GM18508 (cell line): ENCODE results near the gene JDP2.
"Not testable (repeated sequence)": the region's sequence is repeated elsewhere in the genome, so short reads cannot be mapped to it uniquely, and the experiment has no call there.

Experiments
- ATAC-seq: cut with Tn5 transposase; IDR thresholded peaks from one replicate; pipeline ENCODE4 v1.9.1; 2021; ENCODE audit warnings: moderate number of reproducible peaks; ENCODE audit not compliant: insufficient read depth, unreplicated experiment

JDP2 gene, protein sequence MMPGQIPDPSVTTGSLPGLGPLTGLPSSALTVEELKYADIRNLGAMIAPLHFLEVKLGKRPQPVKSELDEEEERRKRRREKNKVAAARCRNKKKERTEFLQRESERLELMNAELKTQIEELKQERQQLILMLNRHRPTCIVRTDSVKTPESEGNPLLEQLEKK

GRCh38 chr14:75427482-75428229 is at the start of gene JDP2:
TSS of gene JDP2 (plus strand) at chr14:75428022. CDS start at chr14:75437921, 9,899 bp downstream.
- no peak for ATAC-seq

DNA sequence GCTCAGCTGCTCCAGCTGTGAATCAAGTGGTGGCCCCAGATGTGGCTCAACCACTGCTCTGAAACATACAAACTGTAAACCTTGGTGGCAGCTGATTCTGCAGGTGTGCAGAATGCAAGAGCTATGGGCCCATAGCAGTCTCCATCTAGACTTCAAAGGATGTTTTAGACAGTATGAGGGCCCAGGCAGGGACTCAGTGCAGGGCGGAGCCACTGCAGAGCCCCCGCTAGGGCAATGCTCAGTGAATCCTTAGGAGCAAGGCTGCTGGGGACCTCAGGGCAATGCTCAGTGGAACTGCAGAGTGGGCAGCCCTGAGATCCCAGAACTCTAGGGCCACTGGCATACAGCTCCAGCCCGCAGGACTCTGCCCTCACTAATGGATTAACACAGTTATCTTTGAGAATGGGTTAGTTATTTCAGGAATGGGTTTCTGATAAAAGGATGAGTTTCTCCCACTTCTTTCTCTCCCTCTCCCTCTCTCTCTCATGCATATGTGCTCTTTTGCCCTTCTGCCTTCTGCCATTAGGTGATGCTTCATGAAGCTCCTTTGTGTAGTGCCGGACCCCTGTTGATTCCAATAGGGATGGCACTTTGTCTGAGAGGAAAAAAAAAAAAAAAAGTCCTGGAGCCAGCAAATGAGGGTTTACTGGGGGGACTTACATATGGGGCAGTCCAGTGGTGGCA is 48.4 kb upstream of the JDP2 start:
- ATAC-seq: no peak

- ATAC-seq: no peak
Observed at GRCh38 chr14:75379930-75380270, 47.9 kb upstream of the JDP2 start.

DNA sequence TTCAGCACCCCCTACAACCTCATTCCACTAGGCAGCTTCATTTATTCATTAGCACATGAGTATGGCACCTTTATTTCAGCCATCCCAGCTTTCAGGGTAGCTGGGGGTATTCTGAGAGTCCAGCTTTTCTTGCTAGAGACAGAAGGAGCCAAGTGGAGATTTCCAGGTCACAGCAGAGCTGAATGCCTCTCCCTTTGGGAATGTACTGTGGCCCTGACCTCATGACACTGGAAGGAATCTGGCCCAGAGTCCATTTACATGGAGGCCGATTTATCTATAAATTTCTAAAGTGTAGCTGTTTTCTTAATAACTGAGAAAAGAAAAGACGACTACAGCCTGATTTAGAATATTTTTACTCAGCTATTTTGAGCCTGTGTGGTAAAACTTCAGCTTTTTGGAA is 47.2 kb upstream of the JDP2 start:
- ATAC-seq: no peak

DNA sequence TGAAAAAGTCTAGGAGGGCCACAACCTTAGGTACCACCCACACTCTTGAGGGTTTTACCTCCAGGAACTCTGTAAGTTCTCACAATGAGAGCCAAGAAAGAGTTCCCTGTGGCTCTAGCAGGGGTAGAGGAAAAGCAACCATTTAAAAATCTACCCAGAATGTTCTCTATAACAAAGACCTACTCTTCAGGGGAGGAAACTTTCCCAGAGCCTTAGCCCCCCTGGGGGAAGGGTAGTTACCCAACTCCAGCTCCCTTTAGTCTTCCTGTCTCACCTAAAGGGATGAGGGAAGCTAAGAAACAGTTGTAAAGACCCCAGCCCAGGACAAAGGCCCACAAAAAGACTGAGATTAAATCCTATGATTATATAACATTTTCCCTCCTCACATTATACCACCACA is 46.2 kb upstream of the JDP2 start:
- ATAC-seq: no peak

DNA sequence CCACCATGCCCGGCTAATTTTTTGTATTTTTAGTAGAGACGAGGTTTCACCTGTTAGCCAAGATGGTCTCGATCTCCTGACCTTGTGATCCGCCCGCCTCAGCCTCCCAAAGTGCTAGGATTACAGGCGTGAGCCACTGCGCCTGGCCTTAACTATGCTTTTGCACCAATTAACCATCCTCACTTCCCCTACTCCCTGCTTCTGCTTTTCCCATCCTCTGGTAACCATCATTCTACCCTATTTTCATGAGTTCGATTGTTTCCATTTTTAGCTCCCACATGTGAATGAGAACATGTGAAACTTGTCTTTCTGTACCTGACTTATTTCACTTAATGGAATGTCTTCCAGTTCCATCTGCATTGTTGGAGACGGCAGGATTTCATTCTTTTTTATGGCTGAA is 44.6 kb upstream of the JDP2 start:
- not testable (repeated sequence) for ATAC-seq

DNA sequence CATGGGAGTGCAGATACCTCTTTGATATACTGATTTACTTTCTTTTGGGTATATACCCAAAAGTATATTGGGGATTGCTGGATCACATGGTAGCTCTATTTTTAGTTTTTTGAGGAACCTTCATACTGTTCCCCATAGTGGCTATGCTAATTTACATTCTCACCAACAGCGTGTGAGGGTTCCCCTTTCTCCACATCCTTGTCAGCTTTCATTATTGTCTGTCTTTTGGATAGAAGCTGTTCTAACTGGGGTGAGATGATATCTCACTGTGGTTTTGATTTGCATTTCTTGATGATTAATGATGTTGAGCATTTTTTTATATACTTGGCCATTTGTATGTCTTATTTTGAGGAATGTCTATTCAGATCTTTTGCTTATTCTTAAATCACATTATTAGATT is 44.1 kb upstream of the JDP2 start:
- ATAC-seq: no peak

DNA sequence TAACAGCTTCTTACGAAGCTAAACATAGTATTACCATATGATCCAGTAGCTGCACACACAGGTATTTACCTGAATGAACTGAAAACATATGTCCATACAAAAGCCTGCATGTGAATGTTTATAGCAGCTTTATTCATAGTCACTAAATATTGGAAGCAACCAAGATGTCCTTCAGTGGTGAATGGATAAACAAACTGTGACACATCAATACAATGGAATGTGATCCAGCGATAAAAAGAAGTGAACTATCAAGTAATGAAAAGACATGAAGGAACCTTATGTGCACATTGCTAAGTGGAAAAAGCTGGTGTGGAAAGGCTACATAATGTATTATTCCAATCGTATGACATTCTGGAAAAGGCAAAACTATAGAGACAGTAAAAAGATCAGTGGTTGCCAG is 38.1 kb upstream of the JDP2 start:
- ATAC-seq: no peak

GRCh38 chr14:75390183-75390582 is 37.6 kb upstream of the JDP2 start:
- no peak for ATAC-seq

DNA sequence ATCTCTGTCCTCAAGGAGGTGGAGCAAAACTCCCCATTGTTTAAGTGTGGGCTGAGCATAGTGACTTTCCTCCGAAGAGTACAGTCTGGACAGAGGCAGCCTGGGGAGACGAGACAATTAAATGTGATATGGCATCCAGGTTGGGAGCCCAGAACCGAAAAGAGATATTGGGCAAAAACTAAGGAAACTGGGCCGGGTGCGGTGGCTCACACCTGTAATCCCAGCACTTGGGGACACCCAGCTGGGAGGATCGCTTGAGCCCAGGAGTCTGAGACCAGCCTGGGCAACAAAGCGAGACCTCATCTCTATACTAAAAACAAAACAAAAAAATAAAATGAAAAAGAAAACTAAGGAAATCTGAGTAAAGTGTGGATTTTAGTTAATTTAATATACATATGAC is 35.9 kb upstream of the JDP2 start:
- ATAC-seq: no peak

DNA sequence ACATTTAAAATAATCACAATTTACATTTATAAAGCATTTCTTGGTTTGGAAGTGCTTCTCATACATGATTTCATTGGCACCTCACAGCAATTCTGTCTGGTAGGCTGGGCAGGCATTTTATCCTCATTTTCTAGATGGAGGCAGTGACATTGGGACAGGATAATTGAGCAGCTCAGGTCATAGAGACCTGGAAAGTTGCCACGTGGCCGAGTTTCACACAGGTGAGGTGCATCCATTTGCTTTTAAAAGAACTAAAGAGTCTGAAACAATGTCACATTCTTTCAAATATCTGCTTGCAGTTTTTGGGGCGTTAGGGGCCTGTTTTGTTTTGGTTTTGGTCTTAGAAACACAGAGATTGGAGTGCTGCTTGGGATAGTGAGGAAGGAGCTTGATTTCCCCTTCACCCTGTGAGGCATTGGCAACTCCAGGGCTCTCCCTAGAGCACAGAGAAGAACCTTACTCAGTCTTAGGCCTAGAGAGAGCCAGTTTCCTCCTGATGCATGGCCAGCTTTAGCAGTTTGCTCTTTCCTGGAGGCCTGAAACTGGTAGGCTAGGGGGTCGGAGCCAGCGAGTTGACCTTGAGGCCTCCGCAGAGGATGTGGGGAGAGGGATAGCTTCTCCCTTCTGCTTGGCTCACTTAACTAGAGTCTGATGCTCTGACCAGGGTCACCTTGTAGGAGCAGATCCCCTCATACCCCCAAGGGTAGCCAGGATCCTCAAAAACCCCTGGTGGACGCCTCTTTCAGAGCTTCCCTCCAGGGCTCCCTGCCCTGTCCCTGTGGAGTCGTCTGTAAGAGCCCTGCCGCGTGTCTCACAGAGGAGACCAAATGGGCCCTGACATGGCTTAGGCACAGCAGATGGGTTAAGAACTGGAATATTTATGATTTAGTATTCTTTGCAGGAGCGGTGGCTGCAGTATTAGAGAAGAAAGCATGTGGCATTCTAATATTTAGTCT is 34.9 kb upstream of the JDP2 start:
- ATAC-seq: no peak

DNA sequence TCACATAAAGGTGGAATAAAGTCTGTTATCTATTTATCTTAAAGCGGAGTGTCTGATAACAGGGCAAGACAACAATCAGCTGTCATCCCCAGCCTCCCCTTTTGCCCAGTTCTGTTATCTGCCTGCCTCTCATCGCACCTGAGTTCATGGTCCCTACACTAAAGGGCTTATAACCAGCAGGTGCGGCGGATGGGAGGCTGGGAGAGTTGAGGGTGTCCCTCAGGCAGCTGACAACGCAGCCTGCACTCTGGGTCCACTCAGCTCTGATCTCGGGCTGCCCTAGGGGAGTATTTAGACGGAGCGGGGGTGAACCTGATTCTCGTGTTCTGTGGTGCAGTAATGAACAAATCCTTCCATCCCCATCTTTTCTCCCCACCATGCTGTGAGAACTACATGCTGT is 34.0 kb upstream of the JDP2 start:
- no peak for ATAC-seq

GRCh38 chr14:75395862-75396261 is 32.0 kb upstream of the JDP2 start:
- ATAC-seq: no peak

GRCh38 chr14:75399321-75399720 is 28.5 kb upstream of the JDP2 start:
- ATAC-seq: no peak

- no peak for ATAC-seq
Observed at GRCh38 chr14:75399843-75400775, 27.7 kb upstream of the JDP2 start.

GRCh38 chr14:75401361-75401760 is 26.5 kb upstream of the JDP2 start:
- ATAC-seq: no peak

DNA sequence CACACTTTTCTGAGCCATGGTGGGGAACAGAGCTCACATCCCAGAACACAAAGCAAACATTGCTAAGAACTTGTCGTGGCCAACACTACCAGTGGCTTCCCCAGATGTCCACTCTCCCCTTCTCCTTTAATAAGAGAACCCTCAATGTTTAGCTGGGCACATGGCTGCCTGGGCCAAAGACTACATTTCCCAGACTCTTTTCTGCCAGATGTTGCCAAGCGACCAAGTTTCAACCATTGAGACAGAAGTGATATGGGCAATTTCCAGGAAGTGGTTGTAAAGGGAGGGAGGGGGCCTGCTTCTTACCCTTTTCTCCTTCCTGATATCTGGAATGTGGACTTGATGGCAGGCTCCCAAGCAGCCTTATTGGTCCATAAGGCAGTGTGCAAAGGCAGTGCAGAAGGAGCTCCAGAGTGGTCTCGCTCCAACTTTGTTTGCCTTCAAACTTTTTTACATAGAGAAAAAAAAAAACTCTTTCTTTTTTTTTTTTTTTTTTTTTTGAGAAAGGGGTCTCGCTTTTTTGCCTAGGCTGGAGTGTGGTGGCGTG is 24.9 kb upstream of the JDP2 start:
- ATAC-seq: no peak

DNA sequence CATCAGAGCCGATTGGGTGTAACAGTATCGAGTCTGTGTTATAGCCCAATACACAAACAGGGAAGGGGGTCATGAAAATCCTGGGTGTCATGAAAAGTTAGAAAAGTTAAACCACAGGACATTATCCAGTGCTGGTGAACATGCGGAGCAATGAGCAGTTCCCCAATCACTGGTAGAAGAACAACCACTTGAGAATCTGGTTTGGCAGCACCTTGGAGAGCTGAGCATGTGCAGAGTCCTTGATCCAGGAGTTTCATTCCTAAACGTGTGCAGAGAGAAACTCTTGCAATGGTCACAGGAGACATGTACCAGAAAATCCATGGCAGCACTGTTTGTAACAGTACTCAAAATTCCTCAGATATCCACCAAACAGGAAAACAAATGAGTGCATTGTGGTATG is 23.0 kb upstream of the JDP2 start:
- no peak for ATAC-seq

DNA sequence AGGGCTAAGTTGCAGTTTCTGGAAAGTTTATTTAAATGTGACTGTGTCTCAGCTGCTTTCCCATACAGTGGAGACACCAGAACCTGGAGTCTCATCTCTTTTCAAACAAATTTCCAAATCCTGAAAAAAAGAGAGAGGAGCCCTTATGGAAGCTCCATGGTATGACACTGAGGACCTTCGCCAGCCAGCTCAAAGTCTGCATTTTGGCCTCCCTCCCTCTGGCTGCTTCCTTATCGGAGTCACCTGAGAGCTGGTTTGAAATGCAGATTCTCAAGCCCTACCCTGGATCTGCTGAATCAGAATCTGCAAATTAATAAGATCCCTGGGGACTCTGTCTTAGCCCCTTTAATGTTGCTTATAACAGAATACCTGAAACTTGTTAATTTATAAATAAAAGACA is 21.7 kb upstream of the JDP2 start:
- ATAC-seq: no peak
